Measurements from ENCODE around the gene STUM.
"Not testable (repeated sequence)": the region's sequence is repeated elsewhere in the genome, so short reads cannot be mapped to it uniquely, and the experiment has no call there.

The STUM gene

DNA sequence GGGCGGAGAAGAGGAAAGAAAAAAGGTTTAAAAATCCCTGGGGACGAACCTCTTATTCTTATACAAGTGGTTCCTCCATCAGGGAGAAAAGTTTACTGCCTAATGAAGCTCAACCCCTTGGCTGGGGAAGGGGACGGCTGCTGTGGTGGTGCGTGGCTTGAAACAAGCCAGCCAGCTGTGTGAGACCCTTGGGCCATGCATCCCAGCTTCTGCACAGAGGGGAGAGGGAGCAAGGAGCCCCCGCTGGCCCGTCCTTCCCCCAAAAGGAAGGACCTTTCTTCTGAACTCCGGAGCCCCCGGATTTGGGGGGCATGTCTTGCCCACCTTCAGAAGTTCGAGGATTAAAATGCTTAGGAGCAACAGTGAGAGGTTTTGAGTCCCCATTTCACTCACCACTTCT is 67.3 kb downstream of the STUM start:
- TF ChIP-seq, protein P1, sequence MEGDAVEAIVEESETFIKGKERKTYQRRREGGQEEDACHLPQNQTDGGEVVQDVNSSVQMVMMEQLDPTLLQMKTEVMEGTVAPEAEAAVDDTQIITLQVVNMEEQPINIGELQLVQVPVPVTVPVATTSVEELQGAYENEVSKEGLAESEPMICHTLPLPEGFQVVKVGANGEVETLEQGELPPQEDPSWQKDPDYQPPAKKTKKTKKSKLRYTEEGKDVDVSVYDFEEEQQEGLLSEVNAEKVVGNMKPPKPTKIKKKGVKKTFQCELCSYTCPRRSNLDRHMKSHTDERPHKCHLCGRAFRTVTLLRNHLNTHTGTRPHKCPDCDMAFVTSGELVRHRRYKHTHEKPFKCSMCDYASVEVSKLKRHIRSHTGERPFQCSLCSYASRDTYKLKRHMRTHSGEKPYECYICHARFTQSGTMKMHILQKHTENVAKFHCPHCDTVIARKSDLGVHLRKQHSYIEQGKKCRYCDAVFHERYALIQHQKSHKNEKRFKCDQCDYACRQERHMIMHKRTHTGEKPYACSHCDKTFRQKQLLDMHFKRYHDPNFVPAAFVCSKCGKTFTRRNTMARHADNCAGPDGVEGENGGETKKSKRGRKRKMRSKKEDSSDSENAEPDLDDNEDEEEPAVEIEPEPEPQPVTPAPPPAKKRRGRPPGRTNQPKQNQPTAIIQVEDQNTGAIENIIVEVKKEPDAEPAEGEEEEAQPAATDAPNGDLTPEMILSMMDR (IDR thresholded peaks at IDR 0.05; ENCODE audit: low read depth, low read length), result no peak
- no peak for DNase-seq (ENCODE audit: low read depth in 2 of 2)
- no peak overlapping the region for H3K4me3 ChIP-seq (replicated peaks in 1 of 2; ENCODE audit: low read depth in 2 of 2, low read length in 2 of 2)

DNA sequence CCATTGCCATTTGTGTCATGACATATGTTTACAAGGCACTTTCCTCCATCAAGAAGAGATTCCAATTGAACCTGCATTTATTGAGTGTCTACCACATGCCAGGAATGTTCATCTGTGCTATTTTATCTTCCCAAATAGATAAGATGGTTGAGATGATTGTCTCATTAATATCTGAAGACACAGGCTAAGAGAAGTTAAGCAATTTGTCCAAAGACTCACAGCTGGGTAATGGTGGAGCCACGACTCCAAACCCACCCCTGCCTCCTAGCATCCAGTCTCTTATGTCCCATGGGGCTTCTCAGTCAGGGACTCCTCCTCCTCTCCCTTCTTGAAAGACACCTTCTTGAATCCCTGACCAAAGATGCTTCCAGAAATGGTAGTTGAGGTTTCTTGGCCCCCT is 68.1 kb downstream of the STUM start:
- no peak for DNase-seq (ENCODE audit: low read depth in 2 of 2)
- TF ChIP-seq, protein P1 (IDR thresholded peaks at IDR 0.05; ENCODE audit: low read depth, low read length), result no peak
- no peak overlapping the region for H3K4me3 ChIP-seq (replicated peaks in 1 of 2; ENCODE audit: low read depth in 2 of 2, low read length in 2 of 2)

- no peak for DNase-seq (ENCODE audit: low read depth in 2 of 2)
- no peak overlapping the region for H3K4me3 ChIP-seq (replicated peaks in 1 of 2; ENCODE audit: low read depth in 2 of 2, low read length in 2 of 2)
- TF ChIP-seq, protein P1 (IDR thresholded peaks at IDR 0.05; ENCODE audit: low read depth, low read length), result no peak
Measured at GRCh38 chr1:226617109-226617508, 68.5 kb downstream of the STUM start.

DNA sequence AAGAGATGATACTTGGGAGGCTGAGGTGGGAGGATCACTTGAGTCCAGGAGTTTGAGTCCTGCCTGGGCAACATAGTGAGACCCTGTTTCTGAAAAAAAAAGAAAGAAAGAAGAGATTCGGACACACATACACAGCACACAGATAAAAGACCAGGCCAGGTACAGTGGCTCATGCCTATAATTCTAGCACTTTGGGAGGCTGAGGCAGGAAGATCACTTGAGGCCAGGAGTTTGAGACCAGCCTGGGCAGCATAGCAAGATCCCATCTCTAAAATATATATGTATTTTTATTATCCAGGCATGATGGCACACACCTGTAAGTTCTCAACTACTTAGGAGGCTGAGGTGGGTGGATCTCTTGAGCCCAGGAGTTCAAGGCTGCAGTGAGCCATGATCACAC is 69.2 kb downstream of the STUM start:
- H3K4me3 ChIP-seq (replicated peaks in 1 of 2; ENCODE audit: low read depth in 2 of 2, low read length in 2 of 2); DNase-seq (ENCODE audit: low read depth in 2 of 2): not testable (repeated sequence)

GRCh38 chr1:226618380-226618779 is 69.8 kb downstream of the STUM start:
- H3K4me3 ChIP-seq (replicated peaks in 1 of 2; ENCODE audit: low read depth in 2 of 2, low read length in 2 of 2), result no peak overlapping the region
- TF ChIP-seq, protein P1 (IDR thresholded peaks at IDR 0.05; ENCODE audit: low read depth, low read length), result no peak

GRCh38 chr1:226619031-226619430 is 70.5 kb downstream of the STUM start:
- no peak for DNase-seq (ENCODE audit: low read depth in 2 of 2)
- TF ChIP-seq, protein P1 (IDR thresholded peaks at IDR 0.05; ENCODE audit: low read depth, low read length), result no peak
- H3K4me3 ChIP-seq (replicated peaks in 1 of 2; ENCODE audit: low read depth in 2 of 2, low read length in 2 of 2), result no peak overlapping the region

More at GRCh38 chr1:226618380-226618779, 69.8 kb downstream of the STUM start:
- no peak for DNase-seq (ENCODE audit: low read depth in 2 of 2)

GRCh38 chr1:226622012-226622411 is 73.4 kb downstream of the STUM start:
- TF ChIP-seq, protein P1 (IDR thresholded peaks at IDR 0.05; ENCODE audit: low read depth, low read length), result no peak
- DNase-seq (ENCODE audit: low read depth in 2 of 2), result no peak
- no peak overlapping the region for H3K4me3 ChIP-seq (replicated peaks in 1 of 2; ENCODE audit: low read depth in 2 of 2, low read length in 2 of 2)

All from cardiac fibroblast (primary cell).